NCI-H69 (cell line): ENCODE data around the gene AARSD1.
"Not testable (repeated sequence)": the region's sequence is repeated elsewhere in the genome, so short reads cannot be mapped to it uniquely, and the experiment has no call there.

Experiments
- DNase-seq: peaks from one replicate; lab custom pipeline; 2025; lab: John Stamatoyannopoulos, UW

The AARSD1 gene

DNA sequence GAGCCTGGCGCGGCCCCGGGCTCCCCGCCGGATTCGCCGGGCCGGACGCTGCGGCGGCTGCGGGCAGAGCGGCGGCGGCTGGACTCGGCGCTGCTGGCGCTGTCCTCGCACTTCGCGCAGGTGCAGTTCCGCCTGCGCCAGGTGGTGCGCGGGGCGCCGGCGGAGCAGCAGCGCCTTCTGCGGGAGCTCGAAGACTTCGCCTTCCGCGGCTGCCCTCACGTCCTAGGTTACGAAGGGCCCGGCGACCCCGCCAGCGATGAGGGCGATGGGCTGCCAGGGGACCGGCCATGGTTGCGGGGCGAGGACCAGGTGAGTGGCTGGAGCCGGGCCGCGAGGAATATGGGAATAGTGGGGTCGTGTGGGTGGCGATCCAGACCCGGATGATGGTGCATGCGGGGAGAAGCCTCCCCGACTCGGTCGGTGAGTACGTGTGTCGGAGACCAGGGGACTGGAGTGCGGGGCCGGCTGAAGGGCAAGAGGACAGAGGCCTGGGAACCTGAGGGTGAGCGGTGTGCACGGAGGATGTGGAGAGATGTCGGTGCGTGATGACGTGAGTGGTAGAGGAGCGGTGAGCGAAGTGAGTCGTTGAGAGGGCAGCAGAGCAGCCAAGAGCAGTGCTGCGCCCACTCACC lies 16.6 kb upstream of the AARSD1 start:
- peak; percentile 75 for DNase-seq

DNA sequence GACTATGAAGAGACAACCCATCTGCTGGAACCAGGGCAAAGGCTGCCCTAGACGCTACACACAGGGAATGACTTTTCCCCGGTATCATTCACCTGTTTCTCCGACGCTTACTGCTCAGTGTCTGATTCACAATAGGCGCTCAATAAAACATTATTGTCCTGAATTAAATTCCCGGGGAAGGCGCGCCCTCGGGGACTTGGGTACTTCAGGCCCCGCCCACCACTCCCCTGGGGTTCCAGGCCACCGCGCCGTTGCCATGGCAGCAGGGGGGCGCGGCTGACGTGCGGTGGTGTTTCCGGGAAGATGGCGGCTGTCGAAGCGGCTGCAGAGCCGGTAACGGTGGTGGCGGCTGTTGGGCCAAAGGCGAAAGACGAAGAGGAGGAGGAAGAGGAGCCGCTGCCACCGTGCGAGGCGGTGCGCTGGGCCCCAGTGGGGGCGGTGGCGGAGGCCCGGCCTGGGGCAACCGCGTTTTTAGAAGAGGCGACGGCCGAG lies 16.1 kb upstream of the AARSD1 start, which contains the start of gene RUNDC1:
RUNDC1 (plus strand) TSS at position 292 of the 492 bp plus-strand sequence; CDS start at position 304, 12 bp downstream.
- DNase-seq, result peak; percentile 96

DNA sequence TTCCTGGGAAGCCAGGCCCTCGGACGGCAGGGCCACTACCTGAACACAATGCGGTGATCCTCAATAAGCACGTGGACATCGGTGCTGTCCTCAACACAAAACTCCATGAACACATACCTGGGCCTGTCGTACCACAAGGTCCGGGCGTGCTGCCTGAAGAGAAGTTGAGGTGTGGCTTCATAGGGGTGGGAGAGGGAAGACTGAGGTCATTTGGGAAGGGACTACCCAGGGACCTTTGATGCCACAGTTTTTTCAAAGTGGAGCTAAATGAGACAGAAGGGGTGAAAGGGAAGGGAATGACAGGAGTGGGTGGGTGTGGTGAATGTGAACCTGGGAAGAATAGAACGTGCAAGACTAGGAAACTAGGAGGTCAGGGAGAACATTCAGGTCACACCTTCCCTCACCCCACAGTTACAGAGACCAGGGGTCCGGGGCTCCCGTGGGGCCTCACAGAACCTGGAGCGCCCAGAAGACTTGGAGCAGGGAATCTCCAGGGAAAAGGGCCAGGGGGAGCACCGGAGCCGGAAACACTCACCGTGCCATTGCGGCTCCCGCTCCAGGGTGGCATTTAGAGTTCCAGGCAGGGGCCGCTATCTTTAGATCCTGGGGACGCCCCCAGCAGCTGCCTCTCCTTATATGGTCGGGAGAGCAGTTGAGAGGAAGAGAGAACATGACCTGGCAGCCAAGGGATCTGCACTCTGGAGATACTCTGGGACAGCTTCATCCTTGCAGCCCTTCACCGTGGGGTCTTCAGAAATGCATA lies 15.4 kb upstream of the AARSD1 start, which contains the start of gene PTGES3L:
PTGES3L (minus strand) TSS at position 570 of the 763 bp plus-strand sequence; CDS start at position 543, 27 bp downstream.
- DNase-seq, result peak; percentile 89

DNA sequence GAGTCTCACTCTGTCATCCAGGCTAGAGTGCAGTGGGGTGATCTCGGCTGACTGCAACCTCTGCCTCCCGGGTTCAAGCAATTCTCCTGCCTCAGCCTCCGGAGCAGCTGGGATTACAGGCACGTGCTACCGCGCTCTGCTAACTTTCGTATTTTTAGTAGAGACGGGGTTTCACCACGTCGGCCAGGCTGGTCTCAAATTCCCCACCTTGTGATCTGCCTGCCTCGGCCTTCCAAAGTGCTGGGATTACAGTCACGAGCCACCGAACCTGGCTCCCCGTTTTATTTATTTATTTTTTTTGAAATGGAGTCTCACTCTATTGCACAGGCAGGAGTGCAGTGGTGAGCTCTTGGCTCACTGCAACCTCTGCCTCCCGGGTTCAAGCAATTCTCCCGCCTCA lies 11.4 kb upstream of the AARSD1 start:
- not testable (repeated sequence) for DNase-seq

DNA sequence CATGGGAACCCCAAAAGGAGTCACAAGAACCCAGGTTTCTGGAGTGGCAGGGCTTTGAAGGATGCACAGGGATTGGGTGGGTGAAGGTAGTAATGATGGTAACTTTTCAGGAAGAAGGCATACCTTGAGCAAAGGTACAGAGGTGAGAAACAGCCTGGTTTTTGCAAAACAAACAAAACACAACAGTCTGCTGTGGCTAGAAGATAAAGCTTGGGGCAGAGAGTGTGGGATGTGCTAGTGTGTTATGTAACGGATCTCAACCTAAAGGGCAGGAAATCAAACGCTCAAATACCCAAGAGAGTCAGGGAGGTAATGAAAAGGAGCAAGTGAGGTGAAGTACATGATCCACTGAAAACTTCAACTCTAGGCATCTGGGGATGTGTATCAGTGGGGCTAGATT lies 11.0 kb upstream of the AARSD1 start:
- DNase-seq, result no peak

DNA sequence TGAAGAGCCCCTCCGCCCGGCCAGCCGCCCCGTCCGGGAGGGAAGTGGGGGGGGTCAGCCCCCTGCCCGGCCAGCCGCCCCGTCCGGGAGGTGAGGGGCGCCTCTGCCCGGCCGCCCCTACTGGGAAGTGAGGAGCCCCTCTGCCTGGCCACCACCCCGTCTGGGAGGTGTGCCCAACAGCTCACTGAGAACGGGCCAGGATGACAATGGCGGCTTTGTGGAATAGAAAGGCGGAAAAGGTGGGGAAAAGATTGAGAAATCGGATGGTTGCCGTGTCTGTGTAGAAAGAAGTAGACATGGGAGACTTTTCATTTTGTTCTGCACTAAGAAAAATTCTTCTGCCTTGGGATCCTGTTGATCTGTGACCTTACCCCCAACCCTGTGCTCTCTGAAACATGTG lies 9.1 kb upstream of the AARSD1 start:
- not testable (repeated sequence) for DNase-seq

DNA sequence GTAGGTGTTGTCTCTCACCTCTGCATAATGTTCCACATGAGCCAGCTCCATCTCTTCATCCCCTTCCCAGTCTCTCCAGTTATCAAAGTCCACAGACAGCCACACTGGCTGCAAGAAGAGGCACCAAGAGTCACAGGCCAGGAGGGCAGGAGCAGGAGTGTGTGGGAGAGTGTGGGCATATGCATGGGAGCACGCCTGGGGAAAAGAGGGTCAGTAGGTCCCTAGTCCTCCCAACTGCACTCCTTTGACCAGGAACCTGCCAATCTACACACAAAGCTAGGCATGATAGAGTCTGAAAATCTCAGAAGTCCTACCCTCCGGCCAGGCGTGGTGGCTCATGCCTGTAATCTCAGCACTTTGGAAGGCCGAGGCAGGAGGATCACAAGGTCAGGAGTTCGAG lies 7.3 kb upstream of the AARSD1 start:
- DNase-seq, result no peak

DNA sequence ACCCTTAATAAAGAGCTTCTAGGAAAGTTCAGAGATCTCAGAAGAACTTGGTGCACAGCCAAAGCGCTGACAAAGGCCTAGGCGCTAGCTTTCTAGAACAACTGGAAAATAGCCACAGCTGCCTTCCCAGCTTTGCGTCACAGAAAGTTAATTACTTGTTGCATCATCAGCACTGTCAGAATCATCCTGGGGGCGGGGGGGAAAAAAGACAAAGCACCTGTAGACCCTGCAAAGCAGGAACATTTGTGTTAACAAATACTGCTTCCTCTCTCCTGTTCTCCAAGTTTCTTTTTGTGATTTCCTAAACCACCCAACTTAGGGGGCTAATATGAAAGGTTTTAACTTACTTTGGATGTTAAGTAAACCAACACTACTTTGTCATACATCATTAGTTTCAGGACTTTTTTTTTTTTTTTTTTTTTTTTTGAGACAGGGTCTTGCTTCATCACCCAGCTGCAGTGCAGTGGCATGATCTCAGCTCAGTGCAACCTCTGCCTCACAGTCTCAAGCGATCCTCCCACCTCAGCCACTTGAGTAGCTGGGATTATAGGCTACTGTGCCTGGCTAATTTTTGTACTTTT lies 4.8 kb upstream of the AARSD1 start:
- peak; percentile 53 for DNase-seq

DNA sequence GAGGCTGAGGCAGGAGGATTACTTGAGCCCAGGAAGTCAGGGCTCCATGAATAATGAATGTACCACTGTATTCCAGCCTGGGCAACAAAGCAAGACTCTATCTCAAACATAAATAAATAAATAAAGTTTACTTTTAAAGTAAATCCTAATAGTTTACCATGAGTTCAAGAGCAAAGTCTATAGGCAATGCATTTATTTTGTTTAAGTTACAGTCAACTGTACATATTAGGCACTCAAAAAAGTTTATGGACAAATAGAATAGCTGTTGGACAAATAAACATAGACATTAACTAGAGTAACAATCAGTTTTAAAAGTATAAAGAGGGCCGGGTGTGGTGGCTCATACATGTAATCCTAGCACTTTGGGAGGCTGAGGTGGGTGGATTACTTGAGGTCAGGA lies 3.7 kb upstream of the AARSD1 start:
- DNase-seq, result no peak

DNA sequence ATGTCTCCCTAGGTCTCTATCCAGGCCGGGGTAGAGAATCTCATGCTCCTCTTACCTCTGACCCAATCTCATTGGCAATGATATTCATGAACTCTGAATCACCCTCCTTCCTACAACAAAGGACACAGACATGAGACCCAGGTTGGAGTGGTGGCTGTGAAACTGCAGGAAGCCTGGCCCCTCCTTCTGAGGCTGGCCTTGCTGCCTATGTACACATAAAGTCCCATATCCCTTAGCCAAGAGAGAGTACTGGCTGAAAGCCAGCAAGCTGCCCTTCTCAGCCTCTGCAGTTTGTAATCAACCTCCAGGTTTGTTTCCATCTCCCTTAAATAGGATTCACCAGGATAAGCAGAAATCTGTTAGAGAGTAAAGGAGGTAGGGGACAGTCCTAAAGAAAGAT lies 10.6 kb downstream of the AARSD1 start:
- peak; percentile 39 for DNase-seq

DNA sequence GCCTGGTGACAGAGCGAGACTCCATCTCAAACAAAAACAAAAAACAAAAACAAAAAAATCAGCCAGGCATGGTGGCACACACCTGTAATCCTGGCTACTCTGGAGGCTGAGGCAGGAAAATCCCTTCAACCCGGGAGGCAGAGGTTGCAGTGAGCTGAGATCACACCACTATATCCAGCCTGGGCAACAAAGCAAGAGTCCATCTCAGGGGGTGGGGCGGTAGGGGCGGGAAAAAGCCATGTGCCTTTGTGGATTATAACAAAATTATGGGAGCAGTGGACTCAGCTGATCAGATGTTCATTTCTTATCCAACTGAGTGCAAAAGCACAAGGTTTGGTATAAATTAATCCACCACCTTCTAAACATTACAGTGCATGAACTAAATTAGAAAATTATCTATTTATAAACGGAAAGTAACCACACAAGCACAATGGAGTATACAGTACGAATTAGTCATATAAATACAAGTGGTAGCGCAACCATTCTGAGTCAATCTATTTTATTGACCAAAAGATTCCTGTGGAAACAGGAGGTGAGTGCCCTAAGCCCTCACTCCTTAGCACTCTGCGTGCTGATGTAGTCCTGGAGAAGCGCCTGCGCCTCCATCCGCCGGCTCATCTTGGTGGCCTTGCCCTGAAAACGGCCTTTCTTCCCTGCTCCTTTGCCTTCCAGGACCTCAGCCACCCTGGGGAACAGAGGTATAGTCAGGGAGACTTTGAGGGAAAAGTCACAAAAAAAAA lies 14.0 kb downstream of the AARSD1 start:
- no peak for DNase-seq

DNA sequence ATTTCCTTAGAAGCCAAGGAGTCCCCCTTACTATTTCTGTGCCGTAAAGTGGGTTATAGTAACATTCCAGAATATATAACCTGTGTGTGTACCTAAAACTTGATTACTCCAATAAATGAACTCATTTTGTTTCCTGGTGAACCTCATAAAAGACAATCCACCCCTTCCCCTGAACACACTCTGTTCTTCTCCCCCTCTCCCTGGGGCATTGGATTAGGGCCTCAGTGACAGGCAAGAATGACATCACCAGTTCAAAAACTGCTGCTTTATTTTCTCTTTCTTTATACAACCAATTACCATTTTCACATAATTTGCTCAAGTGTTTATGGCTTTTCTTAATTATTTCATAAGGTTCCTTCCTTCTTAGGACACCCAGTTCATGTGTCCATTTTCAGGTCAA lies 17.4 kb downstream of the AARSD1 start:
- DNase-seq, result no peak

DNA sequence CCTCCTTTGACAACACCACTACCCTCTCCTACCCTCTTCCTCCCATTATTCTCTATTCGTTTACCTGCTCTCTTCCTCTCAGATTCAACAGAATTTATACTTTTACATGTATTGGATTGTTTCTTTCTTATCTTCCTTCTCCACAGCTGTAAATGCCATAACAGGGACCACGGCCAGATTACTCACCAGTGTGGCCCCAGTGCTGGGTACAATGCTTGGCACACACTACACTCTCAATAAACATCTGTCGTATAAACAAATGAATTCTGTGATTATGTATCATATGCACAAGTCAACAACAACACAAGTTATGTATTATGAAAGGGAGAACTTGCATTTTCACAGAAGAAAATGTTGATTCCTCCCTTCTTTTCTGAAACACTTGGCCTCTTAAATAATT lies 20.0 kb downstream of the AARSD1 start:
- no peak for DNase-seq

DNA sequence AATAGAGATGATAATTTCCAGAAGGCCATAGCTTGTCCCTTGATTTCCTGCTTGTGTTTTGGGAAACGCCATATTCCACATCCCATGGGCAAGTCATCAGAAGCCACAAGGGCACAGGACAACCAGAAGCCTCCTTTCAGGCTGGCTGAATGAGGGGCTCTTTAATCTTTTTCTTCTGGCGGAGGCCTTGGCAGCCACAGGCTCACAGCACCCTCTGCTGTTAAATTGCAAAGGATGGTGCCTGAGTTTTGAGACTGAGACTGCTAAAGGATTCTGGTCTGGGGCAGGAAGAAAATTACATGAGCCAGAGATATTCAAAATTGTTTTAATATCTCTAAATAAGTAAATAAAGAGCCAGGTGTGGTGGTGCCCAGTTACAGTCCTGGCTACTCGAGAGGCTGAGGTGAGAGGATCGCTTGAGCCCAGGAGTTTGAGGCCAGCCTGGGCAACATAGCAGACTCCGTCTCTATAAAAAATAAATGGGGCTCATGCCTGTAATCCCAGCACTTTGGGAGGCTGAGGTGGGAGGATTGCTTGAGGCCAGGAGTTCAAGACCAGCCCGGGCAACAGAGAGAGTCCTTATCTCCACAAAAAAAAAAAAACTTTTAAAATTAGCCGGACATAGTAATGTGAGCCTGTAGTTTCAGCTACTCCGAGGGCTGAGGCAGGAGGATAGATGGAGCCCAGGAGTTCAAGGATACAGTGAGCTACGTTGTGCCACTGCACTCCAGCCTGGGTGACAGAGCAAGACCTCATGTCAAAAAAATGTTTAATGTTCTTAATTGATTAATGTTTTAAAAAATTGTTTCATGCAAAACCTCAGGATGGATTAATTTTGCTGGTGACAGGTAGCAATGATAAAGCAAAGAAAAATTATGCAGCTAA lies 26.3 kb downstream of the AARSD1 start:
- peak; percentile 75 for DNase-seq

DNA sequence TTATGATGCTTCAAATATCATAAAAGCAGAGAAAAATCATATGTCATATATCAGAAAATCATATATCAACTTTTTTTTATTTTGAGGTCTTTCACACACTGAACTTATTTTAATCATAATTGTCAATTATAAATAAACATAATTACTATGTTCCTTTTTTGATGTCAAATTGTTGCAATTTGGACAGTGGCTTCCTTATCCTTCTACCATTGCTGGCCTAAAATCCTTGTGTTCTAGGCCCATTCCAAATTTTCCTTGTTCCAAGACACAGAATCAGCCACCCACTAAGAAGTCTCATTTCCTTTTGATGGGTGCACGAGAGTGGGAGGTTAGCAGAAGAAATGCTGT lies 34.8 kb downstream of the AARSD1 start:
- no peak for DNase-seq

DNA sequence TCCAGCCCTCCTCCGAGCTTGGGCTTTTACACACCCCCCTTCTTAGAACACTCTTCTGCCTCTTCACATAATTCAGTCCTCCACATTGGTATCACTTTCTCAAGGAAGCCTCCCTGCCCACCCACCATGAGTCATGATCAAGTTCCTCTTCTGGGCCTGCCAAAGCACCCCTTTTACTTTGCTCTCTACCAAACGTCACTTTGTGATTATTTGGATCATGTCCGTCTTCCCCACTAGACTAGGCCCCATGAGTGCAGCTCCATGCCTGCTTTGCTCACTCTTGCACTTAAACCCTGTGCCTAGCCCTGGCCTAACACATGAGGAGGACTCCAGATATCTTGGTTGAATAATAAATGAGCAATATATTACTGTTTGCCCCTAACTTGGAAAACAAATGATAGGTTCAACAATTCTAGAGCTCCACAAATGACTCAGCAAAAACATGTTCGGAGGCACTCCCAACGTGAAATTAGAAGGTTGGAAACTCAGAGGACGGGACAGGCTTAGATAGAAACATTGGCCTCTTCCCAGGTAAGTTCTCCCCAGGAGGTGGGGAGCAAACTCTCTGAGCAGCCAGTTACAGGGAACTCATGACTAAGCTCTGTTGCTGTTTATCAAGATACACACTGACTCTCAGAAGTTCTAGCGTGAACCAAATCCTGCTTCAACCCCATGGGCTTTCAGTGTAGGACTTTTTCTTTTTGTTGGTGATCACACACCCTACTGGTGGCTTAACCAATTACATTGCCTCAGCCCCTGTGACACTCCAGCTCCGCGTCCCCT lies 35.3 kb downstream of the AARSD1 start:
- DNase-seq, result peak; percentile 78

DNA sequence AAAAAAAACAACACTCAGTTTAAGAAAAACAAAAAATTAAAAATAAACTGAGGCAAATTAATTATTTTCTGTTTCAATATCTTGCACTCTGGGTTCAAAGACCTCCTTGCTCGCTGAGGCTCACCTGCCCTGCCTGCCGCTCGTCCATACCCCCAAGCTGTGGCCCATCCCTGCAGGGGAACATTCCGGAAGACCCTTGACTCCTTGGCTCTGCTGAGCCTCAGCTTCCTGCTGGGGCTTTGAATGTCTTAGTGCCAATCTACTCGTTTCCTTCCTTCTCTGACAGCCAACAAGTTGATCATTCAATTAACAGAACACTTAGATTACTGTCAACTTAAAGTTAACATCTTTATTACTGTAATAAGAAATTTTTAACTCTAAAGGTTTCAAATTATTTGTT lies 39.4 kb downstream of the AARSD1 start:
- no peak for DNase-seq

DNA sequence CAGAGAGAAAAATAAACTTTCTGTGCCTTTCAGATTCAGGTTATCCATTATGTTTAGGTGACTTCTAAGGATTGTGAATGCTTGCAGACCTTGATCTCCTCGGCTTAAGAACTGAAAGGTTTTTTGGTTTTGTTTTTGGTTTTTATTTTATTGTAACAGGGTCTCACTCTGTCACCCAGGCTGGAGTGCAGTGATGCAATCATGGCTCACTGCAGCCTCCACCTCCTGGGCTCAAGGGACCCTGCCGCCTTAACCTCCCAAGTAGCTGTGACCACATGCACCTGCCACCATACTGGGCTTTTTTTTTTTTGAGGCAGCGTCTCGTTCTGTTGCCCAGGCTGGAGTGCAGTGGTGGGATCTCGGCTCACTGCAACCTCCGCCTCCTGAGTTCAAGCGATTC lies 40.8 kb downstream of the AARSD1 start:
- DNase-seq, result not testable (repeated sequence)

DNA sequence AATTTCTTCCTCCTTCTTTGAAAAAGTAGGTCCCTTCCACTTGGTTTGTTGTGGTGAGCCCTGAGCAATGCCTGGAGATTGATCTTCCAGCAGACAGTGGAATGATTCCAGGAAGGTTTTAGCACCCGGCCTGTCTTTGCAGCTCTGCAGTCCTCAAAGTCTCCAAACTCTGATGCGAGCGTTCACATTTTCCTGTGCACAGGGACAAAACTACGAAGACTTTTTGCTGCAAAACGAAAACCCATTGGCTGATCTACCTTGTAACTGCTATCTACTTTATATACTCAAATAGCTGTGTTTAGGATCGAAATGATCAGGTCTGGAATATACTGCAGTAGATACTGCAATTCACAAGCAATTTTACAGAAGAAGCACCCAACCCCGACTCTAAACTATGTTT lies 42.0 kb downstream of the AARSD1 start:
- no peak for DNase-seq

DNA sequence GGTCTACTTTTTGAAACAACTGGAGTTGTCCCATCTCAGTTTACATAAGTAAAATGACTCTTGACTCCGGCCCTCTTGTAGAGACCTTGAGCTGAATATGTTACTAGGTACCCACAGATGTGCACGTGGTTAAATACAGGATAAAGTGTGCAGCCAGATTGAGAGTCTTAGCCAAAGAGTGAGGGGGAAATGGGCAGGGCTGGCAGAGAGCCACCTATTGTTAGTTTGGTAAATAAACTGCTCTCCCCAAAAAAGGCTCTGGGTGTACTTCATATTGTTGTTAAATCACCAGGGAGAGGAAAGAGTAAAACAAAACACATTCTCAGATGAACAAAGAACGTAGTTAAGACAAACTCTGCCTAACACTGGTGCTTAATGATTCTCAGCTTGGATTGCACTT lies 43.3 kb downstream of the AARSD1 start:
- DNase-seq, result peak; percentile 84
